HFFc6 (cell line): Measurements from ENCODE around the gene KDM2B. TPM values are rescaled to one million over a fixed set of nuclear protein-coding genes. Genes with fewer than 3 reads are reported as not detected.

Experiments used
- DNase-seq: peaks from one replicate; pipeline ENCODE4 v3.0.0-alpha.2; 2018
- H3K27ac Mint-ChIP-seq: 2 replicates; pipeline ENCODE4 v1.8.0; 2020; ENCODE audit warnings: mild to moderate bottlenecking, mixed read lengths
- H3K27me3 Mint-ChIP-seq: 2 replicates; pipeline ENCODE4 v1.8.0; 2021; ENCODE audit warnings: mild to moderate bottlenecking, moderate library complexity, mixed read lengths; ENCODE audit not compliant: insufficient read depth
- H3K36me3 Mint-ChIP-seq: 2 replicates; pipeline ENCODE4 v1.8.0; 2021; ENCODE audit warnings: low read depth, mixed read lengths
- H3K4me1 Mint-ChIP-seq: 2 replicates; pipeline ENCODE4 v1.8.0; 2020; ENCODE audit warnings: low read depth, mixed read lengths
- H3K4me3 Mint-ChIP-seq: 2 replicates; pipeline ENCODE4 v1.8.0; 2020; ENCODE audit warnings: mild to moderate bottlenecking, moderate library complexity, mixed read lengths
- H3K9me3 Mint-ChIP-seq: 2 replicates; pipeline ENCODE4 v1.8.0; 2020; ENCODE audit warnings: mild to moderate bottlenecking, mixed read lengths
- total RNA-seq, 6 experiments: library from RNA; stranded (reverse); fragmentation: NEBNext Ultra II Directional; extraction: Animal tissue kit (Norgen Biotek cat#: 25700); gene quantifications; 2 replicates in 1 of 6; 3 replicates in 5 of 6; pipeline ENCODE4 v1.2.3, GENCODE V29; 2021
- TF ChIP-seq, protein P1 (sequence below): fragments of 200-600 bp; sonication (generic); IDR thresholded peaks from 2 replicates; pipeline ENCODE4 v1.5.0; 2021; ENCODE audit warnings: antibody characterized with exemption, mild to moderate bottlenecking

The KDM2B gene
- total RNA-seq, 6 experiments from 2014 or later: 15.4 to 24.0 (median 21.5) TPM

DNA sequence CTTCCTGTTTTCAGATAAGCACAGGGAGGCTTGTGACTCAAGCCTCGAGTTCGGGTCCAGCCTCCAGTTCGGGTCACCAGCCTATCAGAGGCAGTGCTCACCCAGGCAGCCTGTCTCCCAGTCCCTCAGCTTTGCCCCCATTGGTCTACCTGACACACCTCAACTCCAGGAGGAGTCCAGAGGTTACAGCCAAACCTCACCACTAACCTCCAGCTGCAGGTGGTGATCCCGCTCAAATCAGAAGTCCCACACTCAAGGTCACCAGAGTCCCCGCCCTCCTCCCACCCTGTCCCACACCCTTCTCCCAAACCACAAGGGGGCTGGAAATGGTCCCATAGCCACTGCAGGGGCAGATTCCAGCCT, 42.1 kb downstream of the KDM2B start:
- Mint-ChIP-seq H3K9me3 (no peaks in the 10 kb centered on the region), H3K36me3 (no peaks in the 10 kb centered on the region), H3K4me1 (peaks cover 27% of the 10 kb centered on the region), H3K4me3 (peak overlapping the region; percentile 85), H3K27me3 (peaks cover 5% of the 10 kb centered on the region), H3K27ac (peak overlapping the region; percentile 64)
- TF ChIP-seq, protein P1, sequence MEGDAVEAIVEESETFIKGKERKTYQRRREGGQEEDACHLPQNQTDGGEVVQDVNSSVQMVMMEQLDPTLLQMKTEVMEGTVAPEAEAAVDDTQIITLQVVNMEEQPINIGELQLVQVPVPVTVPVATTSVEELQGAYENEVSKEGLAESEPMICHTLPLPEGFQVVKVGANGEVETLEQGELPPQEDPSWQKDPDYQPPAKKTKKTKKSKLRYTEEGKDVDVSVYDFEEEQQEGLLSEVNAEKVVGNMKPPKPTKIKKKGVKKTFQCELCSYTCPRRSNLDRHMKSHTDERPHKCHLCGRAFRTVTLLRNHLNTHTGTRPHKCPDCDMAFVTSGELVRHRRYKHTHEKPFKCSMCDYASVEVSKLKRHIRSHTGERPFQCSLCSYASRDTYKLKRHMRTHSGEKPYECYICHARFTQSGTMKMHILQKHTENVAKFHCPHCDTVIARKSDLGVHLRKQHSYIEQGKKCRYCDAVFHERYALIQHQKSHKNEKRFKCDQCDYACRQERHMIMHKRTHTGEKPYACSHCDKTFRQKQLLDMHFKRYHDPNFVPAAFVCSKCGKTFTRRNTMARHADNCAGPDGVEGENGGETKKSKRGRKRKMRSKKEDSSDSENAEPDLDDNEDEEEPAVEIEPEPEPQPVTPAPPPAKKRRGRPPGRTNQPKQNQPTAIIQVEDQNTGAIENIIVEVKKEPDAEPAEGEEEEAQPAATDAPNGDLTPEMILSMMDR: no peak
- DNase-seq: no peak

- Mint-ChIP-seq H3K9me3 (no peaks in the 10 kb centered on the region), H3K36me3 (no peaks in the 10 kb centered on the region), H3K27me3 (peaks cover 5% of the 10 kb centered on the region), H3K27ac (peak overlapping the region; percentile 64), H3K4me3 (peak overlapping the region; percentile 85), H3K4me1 (peaks cover 33% of the 10 kb centered on the region)
- TF ChIP-seq, protein P1: no peak
- DNase-seq: no peak
Measured at GRCh38 chr12:121537814-121538698, 42.8 kb downstream of the KDM2B start.

GRCh38 chr12:121536899-121537813, 43.7 kb downstream of the KDM2B start:
- Mint-ChIP-seq H3K4me3 (peak overlapping the region; percentile 85), H3K36me3 (no peaks in the 10 kb centered on the region), H3K27ac (peak overlapping the region; percentile 92), H3K4me1 (peaks cover 36% of the 10 kb centered on the region), H3K9me3 (no peaks in the 10 kb centered on the region), H3K27me3 (peaks cover 2% of the 10 kb centered on the region; the same call in 1 of the 2 replicates)
- peak; percentile 67 for DNase-seq
- TF ChIP-seq, protein P1: no peak

- peaks cover 5% of the 10 kb centered on the region for H3K36me3 Mint-ChIP-seq
- H3K27me3 Mint-ChIP-seq: peaks cover 2% of the 10 kb centered on the region; the same call in 1 of the 2 replicates
- DNase-seq: peak; percentile 83
- no peaks in the 10 kb centered on the region for H3K9me3 Mint-ChIP-seq
- TF ChIP-seq, protein P1: no peak
- peak overlapping the region; percentile 92 for H3K27ac Mint-ChIP-seq
- peaks cover 36% of the 10 kb centered on the region for H3K4me1 Mint-ChIP-seq
- H3K4me3 Mint-ChIP-seq: peak overlapping the region; percentile 85
Measured at GRCh38 chr12:121536054-121536898, 44.5 kb downstream of the KDM2B start.
